H9 (cell line): ENCODE measurements around the gene LRSAM1. TPM values are rescaled to one million over a fixed set of nuclear protein-coding genes. Genes with fewer than 3 reads are reported as not detected.

Experiments
- DNase-seq: peaks from one replicate; pipeline ENCODE4 v3.0.0-alpha.2; 2017
- H2AFZ ChIP-seq: one replicate; pipeline ENCODE4 v1.6.1; 2013; ENCODE audit warnings: mild to moderate bottlenecking, low read length, control low read depth, moderate library complexity
- H2AK5ac ChIP-seq: 2 replicates; pipeline ENCODE4 v1.6.1; 2013; ENCODE audit warnings: low read length, control low read depth, mixed read lengths; ENCODE audit not compliant: insufficient read length
- H2BK120ac ChIP-seq: one replicate; pipeline ENCODE4 v1.6.1; 2013; ENCODE audit warnings: low read depth, mild to moderate bottlenecking, low read length, control low read depth, inconsistent platforms; ENCODE audit not compliant: poor library complexity, severe bottlenecking
- H2BK12ac ChIP-seq: 2 replicates; pipeline ENCODE4 v1.6.1; 2013; ENCODE audit warnings: low read length, control low read depth, mixed read lengths, low read depth; ENCODE audit not compliant: insufficient read length
- H2BK15ac ChIP-seq: 2 replicates; pipeline ENCODE4 v1.6.1; 2013; ENCODE audit warnings: low read depth, low read length, control low read depth
- H2BK20ac ChIP-seq: one replicate; pipeline ENCODE4 v1.6.1; 2013; ENCODE audit warnings: low read depth, mild to moderate bottlenecking, low read length, control low read depth, inconsistent platforms; ENCODE audit not compliant: poor library complexity, severe bottlenecking
- H2BK5ac ChIP-seq: 2 replicates; pipeline ENCODE4 v1.6.1; 2013; ENCODE audit warnings: low read length, control low read depth, mixed read lengths; ENCODE audit not compliant: insufficient read length
- H3K14ac ChIP-seq: 2 replicates; pipeline ENCODE4 v1.6.1; 2013; ENCODE audit warnings: low read length, control low read depth; ENCODE audit not compliant: insufficient read depth
- H3K18ac ChIP-seq: 2 replicates; pipeline ENCODE4 v1.6.1; 2013; ENCODE audit warnings: low read depth, mild to moderate bottlenecking, mixed read lengths, low read length, control low read depth; ENCODE audit not compliant: insufficient read length
- H3K23ac ChIP-seq: 2 replicates; pipeline ENCODE4 v1.6.1; 2013; ENCODE audit warnings: low read length, control low read depth, mixed read lengths, low read depth; ENCODE audit not compliant: insufficient read length
- H3K23me2 ChIP-seq: 2 replicates; pipeline ENCODE4 v1.6.1; 2013; ENCODE audit warnings: low read depth, mild to moderate bottlenecking, mixed read lengths, low read length, control low read depth; ENCODE audit not compliant: insufficient read length, poor library complexity, severe bottlenecking
- H3K27ac ChIP-seq: 2 replicates; pipeline ENCODE4 v1.5.1; 2013; ENCODE audit warnings: low read length, control low read depth, mixed read lengths, low read depth; ENCODE audit not compliant: insufficient read length
- H3K27me3 ChIP-seq: 2 replicates; pipeline ENCODE4 v1.6.1; 2013; ENCODE audit warnings: low read length, control low read depth, inconsistent platforms; ENCODE audit not compliant: insufficient read depth
- H3K4ac ChIP-seq: 2 replicates; pipeline ENCODE4 v1.6.1; 2013; ENCODE audit warnings: low read depth, mild to moderate bottlenecking, control low read depth, inconsistent platforms, low read length, moderate library complexity
- H3K4me1 ChIP-seq: 2 replicates; pipeline ENCODE4 v1.6.1; 2013; ENCODE audit warnings: low read length, control low read depth, inconsistent platforms; ENCODE audit not compliant: insufficient read depth
- H3K4me2 ChIP-seq: 2 replicates; pipeline ENCODE4 v1.6.1; 2013; ENCODE audit warnings: low read length, control low read depth, mixed read lengths; ENCODE audit not compliant: insufficient read length, insufficient read depth
- H3K56ac ChIP-seq: 2 replicates; pipeline ENCODE4 v1.6.1; 2013; ENCODE audit warnings: low read depth, mild to moderate bottlenecking, mixed read lengths, low read length, control low read depth; ENCODE audit not compliant: insufficient read length
- H3K79me1 ChIP-seq: 2 replicates; pipeline ENCODE4 v1.6.1; 2013; ENCODE audit warnings: low read depth, mild to moderate bottlenecking, moderate library complexity, low read length, control low read depth, inconsistent platforms; ENCODE audit not compliant: insufficient read depth, poor library complexity, severe bottlenecking
- H3K79me2 ChIP-seq: 2 replicates; pipeline ENCODE4 v1.6.1; 2013; ENCODE audit warnings: low read length, control low read depth, inconsistent platforms; ENCODE audit not compliant: insufficient read depth
- H3K9ac ChIP-seq: 2 replicates; pipeline ENCODE4 v1.6.1; 2013; ENCODE audit warnings: low read length, control low read depth, mixed read lengths; ENCODE audit not compliant: insufficient read length; ENCODE audit errors: extremely low read depth
- H3K9me3 ChIP-seq: one replicate; pipeline ENCODE4 v1.6.1; 2013; ENCODE audit warnings: low read depth, low read length, inconsistent platforms; ENCODE audit not compliant: control insufficient read depth
- H3T11ph ChIP-seq: one replicate; pipeline ENCODE4 v1.6.1; 2013; ENCODE audit warnings: mild to moderate bottlenecking, low read length, control low read depth, inconsistent platforms
- H4K20me1 ChIP-seq: one replicate; pipeline ENCODE4 v1.6.1; 2013; ENCODE audit not compliant: control insufficient read depth, insufficient read length, insufficient read depth
- H4K5ac ChIP-seq: 2 replicates; pipeline ENCODE4 v1.6.1; 2013; ENCODE audit warnings: low read depth, mild to moderate bottlenecking, mixed read lengths, low read length, control low read depth; ENCODE audit not compliant: insufficient read length
- H4K8ac ChIP-seq: replicated peaks from 2 replicates; pipeline ENCODE4 v1.6.1; 2013; ENCODE audit warnings: low read length, control low read depth, mixed read lengths, low read depth; ENCODE audit not compliant: insufficient read length
- H4K91ac ChIP-seq: 2 replicates; pipeline ENCODE4 v1.6.1; 2013; ENCODE audit warnings: low read depth, mild to moderate bottlenecking, moderate library complexity, mixed read lengths, low read length, control low read depth; ENCODE audit not compliant: insufficient read length
- H3K27ac Mint-ChIP-seq, 3 experiments: 2 replicates in 2 of 3; 3 replicates in 1 of 3; pipeline ENCODE4 v1.8.0; 2020 to 2021; ENCODE audit warnings: mixed read lengths in 3 of 3, mild to moderate bottlenecking in 1 of 3, moderate library complexity in 1 of 3
- H3K27me3 Mint-ChIP-seq: 2 replicates; pipeline ENCODE4 v1.8.0; 2021; ENCODE audit warnings: low read depth, mild to moderate bottlenecking, moderate library complexity, mixed read lengths
- H3K36me3 Mint-ChIP-seq, 3 experiments: 2 replicates in 2 of 3; 3 replicates in 1 of 3; pipeline ENCODE4 v1.8.0; 2020 to 2021; ENCODE audit warnings: low read depth in 3 of 3, mixed read lengths in 3 of 3; ENCODE audit not compliant: insufficient read depth in 1 of 3
- H3K4me1 Mint-ChIP-seq, 2 experiments: 2 replicates each; pipeline ENCODE4 v1.8.0; 2020; ENCODE audit warnings: mixed read lengths in 2 of 2
- H3K4me3 Mint-ChIP-seq, 2 experiments: 2 replicates in 1 of 2; 3 replicates in 1 of 2; pipeline ENCODE4 v1.8.0; 2020 to 2021; ENCODE audit warnings: mild to moderate bottlenecking in 2 of 2, mixed read lengths in 2 of 2, moderate library complexity in 1 of 2
- H3K9me3 Mint-ChIP-seq, 2 experiments: 2 replicates in 1 of 2; 3 replicates in 1 of 2; pipeline ENCODE4 v1.8.0; 2020; ENCODE audit warnings: mild to moderate bottlenecking in 2 of 2, mixed read lengths in 2 of 2, moderate library complexity in 1 of 2
- WGBS: extraction: QIAGEN DNeasy Blood & Tissue Kit; methylation state at CpG from one replicate; pipeline ENCODE4 v1.1.7; 2013; ENCODE audit warnings: missing lambda C conversion rate, low lambda C conversion rate, mixed read lengths; ENCODE audit not compliant: insufficient read length; ENCODE audit errors: extremely low coverage; 5-methylcytosine and 5-hydroxymethylcytosine counted together
- total RNA-seq: library from RNA; stranded (reverse); gene quantifications from 2 replicates; pipeline ENCODE4 v1.2.1, GENCODE V29; 2021
- TF ChIP-seq, protein P1 (sequence below): fragments of 200-600 bp; sonication (generic); conservative IDR thresholded peaks from 3 replicates; pipeline ENCODE4 v1.8.0; 2021; ENCODE audit warnings: antibody characterized with exemption, mild to moderate bottlenecking

Gene LRSAM1
- total RNA-seq, 1 experiment from 2014 or later = 16.2 TPM

DNA sequence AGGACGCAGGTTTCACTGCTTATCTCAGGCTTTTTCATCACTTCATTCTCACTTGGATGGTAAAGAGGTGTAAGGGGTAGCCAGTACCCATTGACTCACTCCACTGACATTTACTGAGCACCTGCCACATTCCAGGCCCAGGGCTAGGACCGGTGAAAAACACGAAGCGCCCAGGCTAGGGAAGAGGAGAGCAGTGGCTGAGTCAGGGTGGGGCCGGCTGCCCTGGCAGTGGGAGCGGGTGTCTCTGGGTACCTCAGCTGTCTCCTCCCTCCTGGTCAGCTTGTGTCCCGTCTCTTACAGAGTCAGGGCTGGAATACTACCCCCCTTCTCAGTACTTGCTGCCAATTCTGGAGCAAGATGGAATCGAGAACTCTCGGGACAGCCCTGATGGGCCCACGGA is 22.2 kb downstream of the LRSAM1 start:
- no peak overlapping the region for H4K5ac ChIP-seq
- H3K56ac ChIP-seq = no peak overlapping the region
- H3K9me3 ChIP-seq = no peaks in the 10 kb centered on the region
- Mint-ChIP-seq H3K36me3 (peaks cover 2 to 27% (median 21%) of the 10 kb centered on the region in 3 experiments; a peak in 5 of 7 replicates), H3K27ac (no peak overlapping the region), H3K9me3 (no peaks in the 10 kb centered on the region), H3K27me3 (no peaks in the 10 kb centered on the region), H3K4me3 (no peak overlapping the region), H3K4me1 (peaks cover 7 to 9% of the 10 kb centered on the region in 2 experiments; a peak in 3 of 4 replicates)
- no peak overlapping the region for H3K4me2 ChIP-seq
- H3K27me3 ChIP-seq = no peaks in the 10 kb centered on the region
- H2AK5ac ChIP-seq = no peak overlapping the region
- H2AFZ ChIP-seq = no peak overlapping the region
- no peaks in the 10 kb centered on the region for H3K23me2 ChIP-seq
- no peak overlapping the region for H3K9ac ChIP-seq
- H2BK15ac ChIP-seq = no peak overlapping the region
- H3K79me1 ChIP-seq = no peaks in the 10 kb centered on the region
- H3K4ac ChIP-seq = no peak overlapping the region
- DNase-seq = no peak
- H3T11ph ChIP-seq = no peak overlapping the region
- H4K8ac ChIP-seq = no peak overlapping the region
- H4K20me1 ChIP-seq = no peaks in the 10 kb centered on the region
- H3K4me1 ChIP-seq = no peaks in the 10 kb centered on the region
- H2BK12ac ChIP-seq = no peak overlapping the region
- no peak overlapping the region for H2BK120ac ChIP-seq
- no peak overlapping the region for H2BK20ac ChIP-seq
- H3K23ac ChIP-seq = no peak overlapping the region
- no peak overlapping the region for H4K91ac ChIP-seq
- no peak overlapping the region for H3K14ac ChIP-seq
- H3K18ac ChIP-seq = no peak overlapping the region
- TF ChIP-seq, protein P1, sequence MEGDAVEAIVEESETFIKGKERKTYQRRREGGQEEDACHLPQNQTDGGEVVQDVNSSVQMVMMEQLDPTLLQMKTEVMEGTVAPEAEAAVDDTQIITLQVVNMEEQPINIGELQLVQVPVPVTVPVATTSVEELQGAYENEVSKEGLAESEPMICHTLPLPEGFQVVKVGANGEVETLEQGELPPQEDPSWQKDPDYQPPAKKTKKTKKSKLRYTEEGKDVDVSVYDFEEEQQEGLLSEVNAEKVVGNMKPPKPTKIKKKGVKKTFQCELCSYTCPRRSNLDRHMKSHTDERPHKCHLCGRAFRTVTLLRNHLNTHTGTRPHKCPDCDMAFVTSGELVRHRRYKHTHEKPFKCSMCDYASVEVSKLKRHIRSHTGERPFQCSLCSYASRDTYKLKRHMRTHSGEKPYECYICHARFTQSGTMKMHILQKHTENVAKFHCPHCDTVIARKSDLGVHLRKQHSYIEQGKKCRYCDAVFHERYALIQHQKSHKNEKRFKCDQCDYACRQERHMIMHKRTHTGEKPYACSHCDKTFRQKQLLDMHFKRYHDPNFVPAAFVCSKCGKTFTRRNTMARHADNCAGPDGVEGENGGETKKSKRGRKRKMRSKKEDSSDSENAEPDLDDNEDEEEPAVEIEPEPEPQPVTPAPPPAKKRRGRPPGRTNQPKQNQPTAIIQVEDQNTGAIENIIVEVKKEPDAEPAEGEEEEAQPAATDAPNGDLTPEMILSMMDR = no peak
- H3K79me2 ChIP-seq = no peaks in the 10 kb centered on the region
- WGBS = no CpG with 5 or more reads among the region's 10 CpGs
- no peak overlapping the region for H2BK5ac ChIP-seq
- H3K27ac ChIP-seq = no peak overlapping the region
